ENCODE results near the gene SS18.

Gene SS18

DNA sequence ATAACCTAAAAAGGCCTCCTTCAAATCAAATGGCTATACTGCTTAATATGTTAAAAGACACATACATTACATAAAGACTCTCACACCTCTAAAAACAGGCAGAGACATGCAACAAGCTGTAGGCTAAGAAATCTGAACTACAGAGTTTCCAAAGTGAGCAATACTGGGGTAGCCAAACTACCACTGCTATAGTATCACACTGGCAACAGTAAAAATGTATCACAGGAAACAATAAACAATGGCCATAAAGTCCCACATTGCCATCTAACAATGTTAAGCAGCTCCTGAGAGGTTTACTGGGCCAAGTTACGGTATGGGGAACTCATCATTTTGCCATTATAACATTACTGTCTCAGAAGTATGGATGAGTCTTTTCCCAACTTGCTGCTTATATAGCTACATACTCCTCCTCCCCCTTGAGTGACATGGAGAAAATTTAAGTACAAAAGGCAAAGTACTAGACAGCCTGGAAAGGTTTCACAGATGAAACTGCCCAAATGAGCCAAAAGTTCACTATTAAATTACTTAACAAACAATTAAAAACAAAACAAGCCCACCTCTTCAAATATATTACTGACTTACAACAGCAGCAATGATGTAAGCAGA, 50.3 kb downstream of the SS18 start:
- TF ChIP-seq, protein P1, sequence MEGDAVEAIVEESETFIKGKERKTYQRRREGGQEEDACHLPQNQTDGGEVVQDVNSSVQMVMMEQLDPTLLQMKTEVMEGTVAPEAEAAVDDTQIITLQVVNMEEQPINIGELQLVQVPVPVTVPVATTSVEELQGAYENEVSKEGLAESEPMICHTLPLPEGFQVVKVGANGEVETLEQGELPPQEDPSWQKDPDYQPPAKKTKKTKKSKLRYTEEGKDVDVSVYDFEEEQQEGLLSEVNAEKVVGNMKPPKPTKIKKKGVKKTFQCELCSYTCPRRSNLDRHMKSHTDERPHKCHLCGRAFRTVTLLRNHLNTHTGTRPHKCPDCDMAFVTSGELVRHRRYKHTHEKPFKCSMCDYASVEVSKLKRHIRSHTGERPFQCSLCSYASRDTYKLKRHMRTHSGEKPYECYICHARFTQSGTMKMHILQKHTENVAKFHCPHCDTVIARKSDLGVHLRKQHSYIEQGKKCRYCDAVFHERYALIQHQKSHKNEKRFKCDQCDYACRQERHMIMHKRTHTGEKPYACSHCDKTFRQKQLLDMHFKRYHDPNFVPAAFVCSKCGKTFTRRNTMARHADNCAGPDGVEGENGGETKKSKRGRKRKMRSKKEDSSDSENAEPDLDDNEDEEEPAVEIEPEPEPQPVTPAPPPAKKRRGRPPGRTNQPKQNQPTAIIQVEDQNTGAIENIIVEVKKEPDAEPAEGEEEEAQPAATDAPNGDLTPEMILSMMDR (IDR thresholded peaks at IDR 0.05) = no peak

DNA sequence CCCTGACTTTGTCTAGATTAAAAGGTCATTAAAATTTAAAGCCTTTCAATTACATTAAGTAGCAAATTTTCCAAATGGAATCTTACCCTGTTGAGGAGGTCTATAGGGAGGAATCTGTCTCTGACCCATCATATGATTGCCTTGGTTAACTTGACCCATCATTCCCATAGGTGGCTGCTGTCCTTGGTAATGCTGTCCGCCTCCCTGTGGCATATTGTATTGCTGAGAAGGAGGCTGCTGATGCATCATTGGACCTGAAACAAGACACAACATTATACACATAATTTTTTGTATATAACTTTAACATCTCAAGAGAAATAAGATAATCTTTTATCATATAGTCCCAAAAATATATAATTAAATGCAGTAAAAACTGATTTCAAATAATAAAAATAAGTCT, 51.2 kb downstream of the SS18 start:
- TF ChIP-seq, protein P1 (IDR thresholded peaks at IDR 0.05) = no peak

DNA sequence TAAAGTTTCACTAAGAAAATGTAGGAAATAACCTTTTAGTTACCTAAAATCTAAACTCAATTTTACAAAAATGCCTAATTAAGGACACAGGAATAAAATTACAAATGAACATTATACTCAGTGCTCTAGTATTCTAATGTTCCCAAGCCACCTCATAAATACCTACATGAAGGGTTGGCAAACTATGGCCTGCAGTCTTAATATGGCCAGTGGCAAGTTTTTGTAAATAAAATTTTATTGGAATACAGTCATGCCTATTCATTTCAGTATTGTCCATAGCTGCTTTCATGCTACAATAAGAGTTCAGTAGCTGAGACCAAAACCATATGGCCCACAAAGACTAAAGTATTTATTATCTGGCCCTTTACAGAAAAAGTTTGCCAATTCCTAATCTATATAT, 53.8 kb downstream of the SS18 start:
- TF ChIP-seq, protein P1 (IDR thresholded peaks at IDR 0.05) = no peak

DNA sequence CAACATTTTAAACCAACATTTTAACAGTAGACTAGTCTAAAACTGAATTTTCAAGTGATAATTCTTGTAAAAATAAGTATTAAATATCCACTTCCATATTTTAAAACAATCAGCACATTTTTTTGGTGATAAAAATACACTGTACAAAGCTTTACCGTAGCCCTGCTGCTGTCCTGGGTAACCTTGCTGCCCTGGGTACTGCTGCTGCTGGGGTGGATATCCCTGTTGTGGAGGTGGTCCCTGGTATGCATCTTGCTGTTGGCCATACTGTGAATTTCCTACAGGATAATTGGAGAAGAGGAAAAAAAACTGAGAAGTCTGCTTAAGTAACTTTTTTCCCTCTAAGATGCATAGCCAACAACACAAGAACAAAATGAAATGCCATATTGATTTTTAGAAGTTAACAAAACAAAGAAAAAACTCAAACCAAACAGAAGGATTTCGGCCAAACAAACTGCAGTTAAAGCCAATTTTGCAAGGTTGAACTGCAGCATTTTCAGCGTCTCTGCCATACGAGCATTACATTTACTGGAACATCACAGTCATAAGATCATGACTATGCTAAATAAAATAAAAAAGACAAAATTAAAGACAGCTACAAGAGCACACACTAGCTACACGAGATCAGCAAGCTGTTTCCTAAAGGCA, 55.4 kb downstream of the SS18 start:
- TF ChIP-seq, protein P1 (IDR thresholded peaks at IDR 0.05) = no peak

DNA sequence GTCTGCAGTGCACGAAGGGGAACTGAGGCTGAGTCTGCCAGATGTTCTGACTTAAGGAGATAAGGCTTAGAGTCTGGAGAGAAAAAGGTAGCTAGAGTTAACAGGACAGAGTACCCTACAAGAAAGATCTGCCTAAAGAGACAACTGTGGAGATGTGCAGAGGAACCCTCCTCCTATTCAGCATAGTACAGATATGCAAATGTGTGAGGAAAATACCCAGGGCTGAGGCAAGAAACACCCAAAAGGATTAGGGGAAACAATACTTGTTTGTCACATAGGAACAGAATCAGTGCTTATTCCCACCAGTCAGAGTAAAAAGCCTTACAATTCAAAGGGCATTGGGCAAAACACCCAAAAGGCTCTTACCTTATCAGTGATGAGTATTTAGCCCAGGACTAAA, 67.8 kb downstream of the SS18 start:
- TF ChIP-seq, protein P1 (IDR thresholded peaks at IDR 0.05) = no peak

DNA sequence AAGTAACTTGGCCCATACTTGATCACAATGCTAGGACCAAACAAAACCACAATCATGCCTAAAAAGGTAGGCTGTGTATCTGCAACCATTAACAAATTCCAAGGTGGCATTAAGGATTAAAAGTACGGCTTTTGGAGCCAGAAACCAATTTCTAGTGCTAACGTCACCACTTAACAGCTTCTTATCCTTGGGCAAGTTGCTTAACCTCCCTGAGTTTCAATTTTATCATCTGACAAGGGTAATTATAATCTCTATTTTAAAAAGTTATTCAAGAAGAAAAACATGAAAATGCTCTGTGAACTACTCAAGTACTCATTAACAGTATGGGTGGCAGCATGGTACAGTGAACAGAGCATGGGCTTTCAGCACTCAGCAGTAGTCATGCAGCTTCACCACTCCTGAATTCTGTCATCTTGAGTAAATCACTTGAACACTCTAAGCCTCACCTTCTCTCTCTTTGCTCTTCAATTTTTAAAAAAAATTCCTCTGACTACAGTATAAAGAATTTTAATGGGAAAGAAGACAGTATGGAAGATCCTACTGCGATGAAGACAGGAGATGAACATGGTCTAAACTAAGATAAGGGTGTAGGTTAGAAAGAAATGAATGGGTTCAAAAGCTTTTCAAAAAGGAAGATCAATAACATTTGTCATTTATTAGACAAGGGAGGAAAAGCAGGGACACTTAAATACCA, 69.2 kb downstream of the SS18 start:
- TF ChIP-seq, protein P1 (IDR thresholded peaks at IDR 0.05) = no peak

DNA sequence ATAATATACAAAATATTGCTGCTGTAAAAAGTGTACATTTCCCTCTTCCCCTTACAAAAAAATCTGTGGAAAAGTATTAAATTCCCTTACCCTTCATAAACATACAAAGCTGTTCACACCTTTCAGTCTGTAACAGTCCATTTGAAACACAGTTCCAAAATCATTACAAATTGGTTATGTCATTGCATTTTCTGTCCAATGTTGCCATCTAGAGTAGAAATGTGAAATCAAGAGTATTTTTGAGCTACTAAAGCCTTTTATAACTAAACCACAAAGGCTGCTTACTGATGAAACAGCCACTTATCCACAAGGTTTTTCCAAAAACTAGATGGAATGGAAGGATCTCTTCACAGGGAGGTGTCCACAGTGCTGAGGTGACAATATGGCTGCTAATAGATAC, 72.5 kb downstream of the SS18 start:
- TF ChIP-seq, protein P1 (IDR thresholded peaks at IDR 0.05) = peak; percentile 11; the same call in 1 of the 2 replicates
